ENCODE results near the gene CEP128.

Gene CEP128

GRCh38 chr14:80545935-80546854, 395.3 kb downstream of the CEP128 start:
- no peaks in the 10 kb centered on the region for H3K36me3 Mint-ChIP-seq (ENCODE audit: low read depth)
- H3K27me3 Mint-ChIP-seq (ENCODE audit: low read depth), result no peaks in the 10 kb centered on the region
- no peak overlapping the region for H3K4me3 Mint-ChIP-seq
- no peak overlapping the region for H3K27ac Mint-ChIP-seq
- no peaks in the 10 kb centered on the region for H3K9me3 Mint-ChIP-seq
- H3K4me1 Mint-ChIP-seq (ENCODE audit: low read depth), result no peaks in the 10 kb centered on the region

- Mint-ChIP-seq H3K36me3 (ENCODE audit: low read depth) (no peaks in the 10 kb centered on the region), H3K9me3 (peaks cover 12% of the 10 kb centered on the region), H3K27me3 (ENCODE audit: low read depth) (no peaks in the 10 kb centered on the region), H3K27ac (no peak overlapping the region), H3K4me3 (no peak overlapping the region), H3K4me1 (ENCODE audit: low read depth) (no peaks in the 10 kb centered on the region)
Observed at GRCh38 chr14:80544366-80544765, 397.2 kb downstream of the CEP128 start.

- Mint-ChIP-seq H3K27me3 (ENCODE audit: low read depth) (no peaks in the 10 kb centered on the region), H3K4me1 (ENCODE audit: low read depth) (no peaks in the 10 kb centered on the region), H3K4me3 (no peak overlapping the region), H3K27ac (no peak overlapping the region), H3K9me3 (peaks cover 12% of the 10 kb centered on the region), H3K36me3 (ENCODE audit: low read depth) (no peaks in the 10 kb centered on the region)
Observed at GRCh38 chr14:80543211-80543610, 398.3 kb downstream of the CEP128 start.

GRCh38 chr14:80538633-80539375, 402.7 kb downstream of the CEP128 start:
- H3K36me3 Mint-ChIP-seq (ENCODE audit: low read depth), result no peaks in the 10 kb centered on the region
- H3K27ac Mint-ChIP-seq, result no peak overlapping the region
- H3K4me1 Mint-ChIP-seq (ENCODE audit: low read depth), result no peaks in the 10 kb centered on the region
- peaks cover 12% of the 10 kb centered on the region for H3K9me3 Mint-ChIP-seq
- no peaks in the 10 kb centered on the region for H3K27me3 Mint-ChIP-seq (ENCODE audit: low read depth)
- H3K4me3 Mint-ChIP-seq, result no peak overlapping the region

- H3K4me1 Mint-ChIP-seq (ENCODE audit: low read depth), result no peaks in the 10 kb centered on the region
- no peak overlapping the region for H3K4me3 Mint-ChIP-seq
- H3K27me3 Mint-ChIP-seq (ENCODE audit: low read depth), result no peaks in the 10 kb centered on the region
- H3K36me3 Mint-ChIP-seq (ENCODE audit: low read depth), result no peaks in the 10 kb centered on the region
- no peak overlapping the region for H3K27ac Mint-ChIP-seq
- peaks cover 12% of the 10 kb centered on the region for H3K9me3 Mint-ChIP-seq
Observed at GRCh38 chr14:80537626-80538025, 403.9 kb downstream of the CEP128 start.

- Mint-ChIP-seq H3K27ac (no peak overlapping the region), H3K36me3 (ENCODE audit: low read depth) (no peaks in the 10 kb centered on the region), H3K9me3 (peaks cover 12% of the 10 kb centered on the region), H3K27me3 (ENCODE audit: low read depth) (no peaks in the 10 kb centered on the region), H3K4me3 (no peak overlapping the region), H3K4me1 (ENCODE audit: low read depth) (no peaks in the 10 kb centered on the region)
Observed at GRCh38 chr14:80536456-80536855, 405.1 kb downstream of the CEP128 start.

GRCh38 chr14:80535171-80535570, 406.4 kb downstream of the CEP128 start:
- Mint-ChIP-seq H3K4me3 (no peak overlapping the region), H3K27me3 (ENCODE audit: low read depth) (no peaks in the 10 kb centered on the region), H3K27ac (no peak overlapping the region), H3K36me3 (ENCODE audit: low read depth) (peaks cover 2% of the 10 kb centered on the region), H3K4me1 (ENCODE audit: low read depth) (no peaks in the 10 kb centered on the region), H3K9me3 (peaks cover 4% of the 10 kb centered on the region)

GRCh38 chr14:80523518-80524117, 417.9 kb downstream of the CEP128 start:
- Mint-ChIP-seq H3K27ac (no peak overlapping the region), H3K9me3 (no peaks in the 10 kb centered on the region), H3K4me3 (no peak overlapping the region), H3K27me3 (ENCODE audit: low read depth) (no peaks in the 10 kb centered on the region), H3K36me3 (ENCODE audit: low read depth) (peaks cover 1% of the 10 kb centered on the region), H3K4me1 (ENCODE audit: low read depth) (peaks cover 1% of the 10 kb centered on the region)

GRCh38 chr14:80522936-80523335, 418.6 kb downstream of the CEP128 start:
- Mint-ChIP-seq H3K27ac (no peak overlapping the region), H3K9me3 (peaks cover 3% of the 10 kb centered on the region), H3K36me3 (ENCODE audit: low read depth) (peaks cover 4% of the 10 kb centered on the region), H3K4me1 (ENCODE audit: low read depth) (peaks cover 1% of the 10 kb centered on the region), H3K27me3 (ENCODE audit: low read depth) (no peaks in the 10 kb centered on the region), H3K4me3 (no peak overlapping the region)

GRCh38 chr14:80522411-80522810, 419.1 kb downstream of the CEP128 start:
- H3K27ac Mint-ChIP-seq, result no peak overlapping the region
- H3K4me3 Mint-ChIP-seq, result no peak overlapping the region
- no peaks in the 10 kb centered on the region for H3K27me3 Mint-ChIP-seq (ENCODE audit: low read depth)
- peaks cover 3% of the 10 kb centered on the region for H3K9me3 Mint-ChIP-seq
- peaks cover 1% of the 10 kb centered on the region for H3K4me1 Mint-ChIP-seq (ENCODE audit: low read depth)
- H3K36me3 Mint-ChIP-seq (ENCODE audit: low read depth), result peaks cover 4% of the 10 kb centered on the region

GRCh38 chr14:80521456-80521855, 420.1 kb downstream of the CEP128 start:
- Mint-ChIP-seq H3K4me1 (ENCODE audit: low read depth) (peaks cover 1% of the 10 kb centered on the region), H3K4me3 (no peak overlapping the region), H3K9me3 (peaks cover 3% of the 10 kb centered on the region), H3K27me3 (ENCODE audit: low read depth) (no peaks in the 10 kb centered on the region), H3K27ac (no peak overlapping the region), H3K36me3 (ENCODE audit: low read depth) (peaks cover 4% of the 10 kb centered on the region)

- Mint-ChIP-seq H3K4me3 (no peak overlapping the region), H3K27me3 (ENCODE audit: low read depth) (no peaks in the 10 kb centered on the region), H3K27ac (no peak overlapping the region), H3K36me3 (ENCODE audit: low read depth) (peaks cover 5% of the 10 kb centered on the region), H3K4me1 (ENCODE audit: low read depth) (peaks cover under 1% of the 10 kb centered on the region), H3K9me3 (peaks cover 10% of the 10 kb centered on the region)
Observed at GRCh38 chr14:80519002-80519401, 422.5 kb downstream of the CEP128 start.

- no peak overlapping the region for H3K27ac Mint-ChIP-seq
- peaks cover 4% of the 10 kb centered on the region for H3K36me3 Mint-ChIP-seq (ENCODE audit: low read depth)
- peaks cover 16% of the 10 kb centered on the region for H3K9me3 Mint-ChIP-seq
- no peaks in the 10 kb centered on the region for H3K4me1 Mint-ChIP-seq (ENCODE audit: low read depth)
- H3K4me3 Mint-ChIP-seq, result no peak overlapping the region
- no peaks in the 10 kb centered on the region for H3K27me3 Mint-ChIP-seq (ENCODE audit: low read depth)
Observed at GRCh38 chr14:80518173-80518572, 423.4 kb downstream of the CEP128 start.

- H3K36me3 Mint-ChIP-seq (ENCODE audit: low read depth), result peaks cover 1% of the 10 kb centered on the region
- H3K4me1 Mint-ChIP-seq (ENCODE audit: low read depth), result no peaks in the 10 kb centered on the region
- no peaks in the 10 kb centered on the region for H3K27me3 Mint-ChIP-seq (ENCODE audit: low read depth)
- H3K4me3 Mint-ChIP-seq, result no peak overlapping the region
- no peaks in the 10 kb centered on the region for H3K9me3 Mint-ChIP-seq
- no peak overlapping the region for H3K27ac Mint-ChIP-seq
Observed at GRCh38 chr14:80507292-80507869, 434.2 kb downstream of the CEP128 start.
